LNCaP clone FGC (cell line): ENCODE data around the gene LPAR3.

ENCODE experiments used
- DNase-seq: peaks from one replicate; pipeline ENCODE4 v3.0.0-alpha.2; 2011; ENCODE audit warnings: low read depth
- H3K4me3 ChIP-seq: 2 replicates; pipeline ENCODE4 v1.5.1; 2011; ENCODE audit warnings: mild to moderate bottlenecking, low read depth, low read length, control low read depth
- CTCF ChIP-seq: IDR thresholded peaks from 2 replicates; pipeline ENCODE4 v1.5.1; 2012; ENCODE audit warnings: mild to moderate bottlenecking; ENCODE audit not compliant: control insufficient read depth, insufficient read depth; ENCODE audit errors: extremely low read depth

LPAR3 gene

GRCh38 chr1:84871181-84871580, 21.8 kb downstream of the LPAR3 start:
- no peak for DNase-seq
- no peak for TF ChIP-seq CTCF
- H3K4me3 ChIP-seq = no peak overlapping the region

- no peak for DNase-seq
- TF ChIP-seq CTCF = no peak
- H3K4me3 ChIP-seq = no peak overlapping the region
Observed at GRCh38 chr1:84870591-84870990, 22.4 kb downstream of the LPAR3 start.

GRCh38 chr1:84869720-84870119, 23.3 kb downstream of the LPAR3 start:
- no peak for TF ChIP-seq CTCF
- DNase-seq = no peak
- H3K4me3 ChIP-seq = no peak overlapping the region

DNA sequence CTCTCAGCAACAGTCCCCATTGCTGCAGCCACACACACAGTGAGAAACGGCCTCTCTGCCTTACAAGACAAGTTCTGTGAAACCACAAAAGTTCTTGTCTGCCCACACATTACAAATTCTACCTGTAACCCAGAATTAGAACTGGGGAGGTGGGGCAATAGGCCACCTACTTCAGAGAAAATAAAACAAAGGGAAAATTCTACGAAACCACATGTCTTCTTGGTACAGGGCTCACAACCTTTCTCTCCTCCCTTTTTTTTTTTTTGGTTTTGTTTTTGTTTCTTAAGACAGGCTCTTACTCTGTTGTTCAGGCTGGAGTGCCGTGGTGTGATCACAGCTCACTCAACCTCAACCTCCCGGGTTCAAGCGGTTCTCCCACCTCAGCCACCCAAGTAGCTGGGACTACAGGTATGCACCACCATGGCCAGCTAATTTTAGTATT, 30.2 kb downstream of the LPAR3 start:
- DNase-seq = no peak
- H3K4me3 ChIP-seq = no peak overlapping the region
- TF ChIP-seq CTCF = no peak

- H3K4me3 ChIP-seq = no peak overlapping the region
- no peak for TF ChIP-seq CTCF
- no peak for DNase-seq
Observed at GRCh38 chr1:84861988-84862644, 30.9 kb downstream of the LPAR3 start.

DNA sequence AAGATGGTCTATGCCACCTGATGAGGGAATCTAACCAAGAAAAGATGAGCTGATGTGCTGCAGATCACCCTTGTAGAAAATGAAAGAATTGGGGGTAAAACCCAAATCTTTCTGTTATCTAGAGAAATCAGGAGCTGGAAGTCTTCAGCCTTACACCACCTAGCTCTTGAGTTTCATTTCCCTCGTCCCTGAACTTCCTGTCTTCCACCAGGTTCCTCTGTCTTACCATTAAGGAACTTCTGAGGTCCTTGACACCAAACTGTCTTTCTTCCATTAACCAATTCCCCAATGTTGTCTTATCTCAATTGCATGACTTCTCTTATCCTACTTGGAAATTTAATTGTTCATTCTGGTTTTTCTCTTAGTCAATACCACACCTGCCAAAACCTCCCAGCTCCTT, 31.5 kb downstream of the LPAR3 start:
- no peak overlapping the region for H3K4me3 ChIP-seq
- DNase-seq = no peak
- TF ChIP-seq CTCF = no peak

- no peak for DNase-seq
- TF ChIP-seq CTCF = no peak
- H3K4me3 ChIP-seq = no peak overlapping the region
Observed at GRCh38 chr1:84859866-84860265, 33.1 kb downstream of the LPAR3 start.
